HG02642 (cell line): ENCODE results near the gene RBM20.
"Not testable (repeated sequence)": the region's sequence is repeated elsewhere in the genome, so short reads cannot be mapped to it uniquely, and the experiment has no call there.

Experiments
- ATAC-seq: cut with Tn5 transposase; IDR thresholded peaks from one replicate; pipeline ENCODE4 v1.9.1; 2021; ENCODE audit warnings: mild to moderate bottlenecking; ENCODE audit not compliant: unreplicated experiment, poor library complexity

RBM20 gene

DNA sequence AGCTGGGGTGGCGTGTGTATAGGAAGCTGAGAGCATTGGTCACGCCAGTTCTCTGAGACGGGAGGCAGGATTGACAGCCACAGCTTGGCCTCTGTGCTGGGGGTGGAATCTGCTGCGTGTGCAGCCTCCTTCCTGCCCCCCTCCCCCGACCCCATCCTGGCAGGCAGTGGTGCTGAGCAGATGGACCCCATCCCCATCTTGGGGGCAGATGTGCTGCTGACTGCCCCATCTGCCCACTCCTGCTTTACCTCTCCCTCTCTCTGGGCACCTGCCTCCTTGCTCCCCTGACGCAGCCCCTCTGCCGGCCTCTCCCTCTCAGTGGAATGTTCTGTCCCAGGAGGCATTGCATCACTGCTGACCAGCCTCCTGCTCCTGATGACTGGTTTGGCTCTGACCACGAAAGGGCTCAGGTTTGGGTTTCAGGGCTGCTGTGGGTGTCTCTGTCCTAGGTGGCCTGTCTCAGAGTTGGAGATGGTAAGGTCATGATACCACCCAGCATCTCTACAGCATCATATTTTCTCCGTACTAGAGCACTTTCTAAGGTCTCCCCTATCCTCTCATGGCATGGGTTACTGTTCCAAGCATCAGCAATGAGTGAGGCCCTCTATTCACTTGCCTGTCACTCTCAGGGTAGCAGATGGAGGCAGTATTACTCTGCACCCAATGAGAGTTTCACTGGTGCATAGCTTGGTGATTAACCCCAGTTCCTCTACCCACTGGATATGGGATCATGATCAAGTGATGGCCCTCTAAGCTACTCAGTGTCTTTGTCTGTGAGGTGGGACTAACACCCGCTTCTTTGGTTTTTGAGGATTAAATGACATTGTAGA lies 81.9 kb downstream of the RBM20 start:
- no peak for ATAC-seq

DNA sequence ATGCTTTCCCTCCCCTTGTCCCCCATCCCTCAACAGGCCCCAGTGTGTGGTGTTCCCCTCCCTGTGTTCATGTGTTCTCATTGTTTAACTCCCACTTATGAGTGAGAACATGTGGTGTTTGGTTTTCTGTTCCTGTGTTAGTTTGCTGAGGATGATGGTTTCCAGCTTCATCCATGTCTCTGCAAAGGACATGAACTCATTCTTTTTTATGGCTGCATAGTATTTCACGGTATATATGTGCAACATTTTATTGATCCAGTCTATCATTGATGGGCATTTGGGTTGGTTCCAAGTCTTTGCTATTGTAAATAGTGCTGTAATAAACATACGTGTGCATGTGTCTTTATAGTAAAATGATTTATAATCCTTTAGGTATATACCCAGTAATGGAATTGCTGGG lies 83.6 kb downstream of the RBM20 start:
- not testable (repeated sequence) for ATAC-seq

DNA sequence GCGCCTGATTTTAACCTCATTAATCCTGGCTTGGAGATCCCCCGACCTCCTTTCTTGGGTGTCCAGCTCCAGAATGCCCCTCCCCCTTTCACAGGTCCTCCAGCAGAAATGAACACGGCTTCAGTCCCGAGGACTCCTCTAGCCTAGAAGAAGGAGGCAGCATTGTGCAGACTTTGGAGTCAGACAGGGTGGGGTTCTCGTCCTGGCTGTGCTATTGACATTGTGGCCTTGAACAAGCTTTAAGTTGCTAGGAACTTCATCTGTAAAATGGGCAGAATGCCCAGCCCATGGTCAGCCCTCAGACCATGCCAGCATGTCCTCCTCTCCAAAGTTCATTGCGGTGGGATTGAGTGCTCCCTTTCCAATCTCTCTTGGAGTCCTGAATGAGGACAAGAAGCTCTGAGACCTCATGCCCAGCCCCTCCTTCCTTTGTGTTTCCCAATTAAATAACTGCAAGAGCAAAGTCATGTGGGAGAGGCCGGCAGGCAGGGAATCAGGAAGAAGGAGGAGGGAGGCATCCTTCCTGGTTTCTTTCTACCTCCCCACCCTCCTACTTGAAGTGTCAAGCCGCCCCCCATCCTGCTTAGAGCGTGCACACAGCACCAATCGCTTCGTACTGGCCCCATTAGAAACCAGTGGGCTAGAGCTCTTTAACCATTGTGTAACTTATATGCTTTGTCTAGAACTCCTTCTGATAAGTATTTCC lies 86.4 kb downstream of the RBM20 start:
- ATAC-seq = no peak

- no peak for ATAC-seq
These were observed 89.2 kb downstream of the RBM20 start for GRCh38 chr10:110733218-110733952.

- ATAC-seq = no peak
These were observed 91.5 kb downstream of the RBM20 start for GRCh38 chr10:110735620-110736027.

DNA sequence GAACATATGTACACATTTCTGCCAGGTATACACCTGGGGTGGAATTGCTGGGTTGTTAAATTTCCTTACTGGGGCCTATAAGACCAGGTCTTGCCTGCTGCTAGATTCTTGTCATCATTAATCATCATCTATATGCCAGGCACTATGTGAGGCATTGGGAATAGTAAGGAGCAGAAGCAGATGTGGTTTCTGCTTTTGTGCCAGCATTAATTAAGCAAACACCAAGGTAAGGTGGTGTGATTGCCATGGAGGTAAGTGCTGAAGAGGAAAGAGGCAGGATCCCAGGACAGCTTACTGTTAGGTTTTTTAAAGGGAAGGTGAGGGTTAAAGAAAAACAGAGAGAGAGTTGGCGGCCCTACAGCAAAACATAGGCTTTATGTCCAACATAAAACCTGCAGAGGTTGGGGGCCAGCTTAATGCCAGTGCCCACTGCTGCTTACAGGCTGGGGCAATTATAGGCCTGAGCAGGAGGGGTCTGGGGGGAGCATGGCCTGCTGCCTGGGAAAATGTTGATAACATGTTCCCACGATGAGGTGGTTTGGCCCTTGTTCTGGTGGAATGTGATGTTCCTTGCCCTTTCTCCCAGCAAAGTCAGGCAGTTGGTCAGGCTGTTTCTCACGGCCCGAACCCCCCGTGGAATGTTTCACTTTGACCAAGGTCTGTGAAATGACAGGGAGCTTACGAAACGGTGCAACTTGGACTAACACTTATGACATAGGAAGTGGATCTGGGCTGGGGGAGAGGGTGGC lies 93.9 kb downstream of the RBM20 start:
- no peak for ATAC-seq

DNA sequence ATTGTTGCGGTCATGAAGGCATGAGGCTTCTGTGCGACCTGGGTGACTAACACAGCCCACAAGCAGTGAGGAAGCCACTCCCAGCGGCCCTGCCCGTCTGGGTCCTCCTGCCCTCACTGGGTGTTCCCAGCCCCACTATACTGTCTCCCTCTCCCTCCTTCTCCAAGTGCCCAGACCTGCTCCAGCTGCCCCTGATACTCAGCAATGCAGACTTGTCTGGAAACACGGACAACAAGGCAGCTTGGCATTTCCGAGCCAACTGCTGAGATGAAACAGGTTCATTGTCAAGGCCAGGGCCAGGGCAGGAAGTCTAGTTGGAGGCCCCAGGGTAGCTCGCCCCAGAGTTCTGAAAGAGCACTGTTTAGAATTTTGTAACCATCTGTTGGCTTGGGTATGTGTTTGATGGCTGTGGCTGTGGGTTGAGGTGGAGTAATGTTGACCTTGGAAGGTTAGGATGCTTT lies 95.7 kb downstream of the RBM20 start:
- no peak for ATAC-seq

- ATAC-seq = no peak
These were observed 98.7 kb downstream of the RBM20 start for GRCh38 chr10:110742801-110743200.

DNA sequence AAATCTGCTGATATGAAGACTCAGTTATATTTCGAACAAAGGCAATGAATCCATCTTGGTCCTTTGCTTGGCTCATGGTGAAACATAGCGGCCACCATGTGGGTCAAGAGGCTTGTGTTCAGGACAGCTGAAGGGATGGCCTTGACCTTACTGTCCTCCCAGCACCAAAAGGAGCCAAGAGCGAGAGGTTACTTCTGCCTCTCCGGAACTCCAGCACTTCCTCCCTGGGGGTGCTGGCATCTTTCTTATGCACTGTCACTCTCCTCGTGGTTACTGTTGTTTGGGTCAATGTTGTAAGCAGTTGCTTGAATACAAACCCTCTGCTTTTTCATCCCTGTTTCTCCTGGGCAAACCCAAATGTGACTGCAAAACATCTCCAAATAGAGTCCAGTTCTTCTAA lies 100.6 kb downstream of the RBM20 start:
- ATAC-seq = no peak

DNA sequence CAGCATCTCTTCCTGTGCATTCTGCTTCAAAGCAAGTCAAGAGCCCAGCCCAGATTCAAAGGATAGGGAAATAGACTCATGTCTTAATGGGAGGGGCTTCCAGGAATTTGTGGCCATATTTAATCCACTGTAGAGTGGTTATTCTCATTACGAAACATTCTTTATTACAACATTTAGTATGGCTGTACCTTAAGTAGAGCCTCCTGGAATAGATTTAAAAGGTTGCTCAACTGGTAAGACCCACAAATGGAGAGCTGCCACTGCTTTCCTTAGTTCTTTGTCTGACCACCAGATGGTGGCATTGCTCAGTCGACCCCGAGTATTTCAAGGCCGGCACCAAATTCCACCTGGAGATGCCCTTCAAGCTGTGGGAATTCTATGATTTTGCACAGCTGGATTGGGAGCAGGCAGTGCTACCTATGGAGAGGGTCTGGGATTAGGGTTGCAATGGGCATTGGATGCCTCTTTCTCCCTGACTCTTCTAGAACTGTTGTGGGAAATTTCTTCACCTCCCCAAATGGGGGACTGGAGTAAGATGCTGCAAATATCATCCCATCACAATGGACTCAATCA lies 102.2 kb downstream of the RBM20 start:
- ATAC-seq = peak; percentile 51

- no peak for ATAC-seq
These were observed 103.0 kb downstream of the RBM20 start for GRCh38 chr10:110746969-110747608.

DNA sequence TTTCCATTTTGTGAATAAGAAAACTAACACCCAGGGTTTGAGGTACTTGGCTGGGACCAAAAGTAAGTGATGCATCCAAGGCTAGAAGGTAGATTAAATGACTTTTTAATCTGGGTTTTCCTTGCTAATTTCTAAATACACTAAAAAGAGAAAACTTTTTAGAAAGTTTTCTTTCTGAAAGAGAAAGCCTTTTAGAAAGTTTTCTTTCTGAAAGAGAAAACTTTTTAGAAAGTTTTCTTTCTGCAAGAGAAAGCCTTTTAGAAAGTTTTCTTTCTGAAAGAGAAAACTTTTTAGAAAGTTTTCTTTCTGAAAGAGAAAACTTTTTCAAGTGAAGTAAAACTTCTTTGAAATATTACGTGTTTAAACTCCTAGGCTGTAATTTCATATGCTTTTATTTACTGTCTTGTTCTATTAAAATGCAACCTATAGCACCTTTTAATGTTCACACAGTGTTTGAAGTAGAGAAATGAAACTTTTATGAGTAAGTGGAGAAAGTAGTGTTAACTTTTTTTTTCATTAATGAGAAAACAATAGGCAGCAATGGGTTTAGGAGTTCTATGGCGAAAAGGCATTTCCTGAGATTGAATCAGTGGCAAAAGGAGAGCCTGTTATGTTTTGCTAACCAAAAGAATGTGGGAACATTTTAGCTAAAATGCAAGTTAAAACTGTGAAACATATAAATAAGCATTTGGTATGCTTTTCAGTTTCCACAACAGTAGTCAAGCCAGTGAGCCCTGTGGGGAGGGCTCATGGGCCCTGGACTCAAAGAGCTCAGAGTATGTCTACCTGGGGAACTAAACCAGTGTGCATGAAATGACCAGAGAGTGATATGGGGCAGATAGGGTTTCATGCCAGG lies 103.7 kb downstream of the RBM20 start:
- ATAC-seq = no peak

DNA sequence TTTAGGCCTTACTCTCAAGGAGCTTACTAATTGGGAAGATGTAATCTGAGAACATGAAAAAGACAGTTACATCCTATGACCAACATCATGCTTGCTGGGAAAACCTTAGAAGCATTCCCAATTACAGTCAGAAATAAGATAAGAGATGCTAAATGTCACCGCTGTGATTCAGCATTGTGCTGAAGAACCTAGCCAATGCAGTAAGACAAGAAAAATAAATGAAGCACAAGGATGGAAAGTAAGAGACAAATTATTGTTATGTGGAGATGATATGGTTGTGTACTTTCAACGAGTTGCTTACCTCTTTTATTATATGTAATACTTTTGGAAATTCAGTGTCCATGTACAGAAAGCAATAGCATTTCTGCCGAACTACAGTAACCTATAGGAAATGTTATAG lies 104.8 kb downstream of the RBM20 start:
- no peak for ATAC-seq

DNA sequence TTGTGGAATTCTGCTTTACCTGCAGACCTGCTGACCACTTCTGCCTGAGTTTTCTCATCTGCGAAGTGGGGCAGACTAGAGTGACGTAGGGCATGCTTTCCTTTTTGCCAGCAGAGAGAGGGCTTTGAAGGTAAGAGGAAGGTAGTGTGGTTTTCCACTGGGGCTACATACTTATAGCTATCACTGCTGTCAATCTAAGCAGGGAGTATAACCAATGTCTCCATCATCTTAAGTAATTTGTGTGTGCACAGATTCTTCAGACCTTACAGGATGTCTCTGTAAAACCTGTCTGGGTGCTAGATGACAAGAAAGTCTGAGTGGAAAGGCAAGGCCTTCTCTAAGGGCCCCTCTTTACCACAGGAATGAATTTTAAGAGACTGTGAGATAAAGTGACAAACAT lies 106.8 kb downstream of the RBM20 start:
- ATAC-seq = no peak

DNA sequence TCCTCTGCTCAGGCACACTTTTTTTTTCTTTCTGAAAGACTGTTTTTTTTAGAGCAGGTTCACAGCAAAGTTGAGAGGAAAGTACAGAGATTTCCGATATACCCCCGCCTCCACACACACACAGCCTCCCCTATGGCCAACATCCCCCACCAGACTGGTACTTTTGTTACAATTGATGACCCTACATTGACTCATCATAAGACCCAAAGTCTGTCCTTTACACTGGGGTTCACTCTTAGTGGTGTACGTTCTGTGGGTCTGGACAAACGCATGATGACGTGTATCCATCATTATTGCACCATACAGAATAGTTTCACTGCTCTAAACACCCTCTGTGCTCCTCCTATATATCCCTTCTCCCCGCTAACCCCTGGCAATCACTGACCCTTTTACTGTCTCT lies 107.7 kb downstream of the RBM20 start:
- peak; percentile 37 for ATAC-seq

DNA sequence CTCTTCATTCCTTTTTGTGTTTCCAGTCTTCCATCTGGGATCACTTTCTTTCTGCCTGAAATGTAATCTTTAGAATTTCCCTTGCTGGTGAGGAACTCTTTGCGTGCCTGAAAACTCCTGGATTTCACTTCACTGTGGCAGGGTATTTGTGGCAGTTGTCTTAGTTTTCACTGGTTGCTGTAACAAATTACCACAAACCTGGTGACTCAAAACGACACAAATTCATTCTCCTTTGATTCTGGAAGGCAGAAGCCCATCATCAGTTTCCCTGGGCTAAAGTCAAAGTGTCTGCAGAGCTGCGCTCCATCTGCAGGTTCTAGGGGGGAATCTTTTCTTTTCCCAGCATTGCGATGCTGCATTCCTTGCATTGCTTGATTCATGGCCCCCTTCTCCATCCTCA lies 109.3 kb downstream of the RBM20 start:
- no peak for ATAC-seq

DNA sequence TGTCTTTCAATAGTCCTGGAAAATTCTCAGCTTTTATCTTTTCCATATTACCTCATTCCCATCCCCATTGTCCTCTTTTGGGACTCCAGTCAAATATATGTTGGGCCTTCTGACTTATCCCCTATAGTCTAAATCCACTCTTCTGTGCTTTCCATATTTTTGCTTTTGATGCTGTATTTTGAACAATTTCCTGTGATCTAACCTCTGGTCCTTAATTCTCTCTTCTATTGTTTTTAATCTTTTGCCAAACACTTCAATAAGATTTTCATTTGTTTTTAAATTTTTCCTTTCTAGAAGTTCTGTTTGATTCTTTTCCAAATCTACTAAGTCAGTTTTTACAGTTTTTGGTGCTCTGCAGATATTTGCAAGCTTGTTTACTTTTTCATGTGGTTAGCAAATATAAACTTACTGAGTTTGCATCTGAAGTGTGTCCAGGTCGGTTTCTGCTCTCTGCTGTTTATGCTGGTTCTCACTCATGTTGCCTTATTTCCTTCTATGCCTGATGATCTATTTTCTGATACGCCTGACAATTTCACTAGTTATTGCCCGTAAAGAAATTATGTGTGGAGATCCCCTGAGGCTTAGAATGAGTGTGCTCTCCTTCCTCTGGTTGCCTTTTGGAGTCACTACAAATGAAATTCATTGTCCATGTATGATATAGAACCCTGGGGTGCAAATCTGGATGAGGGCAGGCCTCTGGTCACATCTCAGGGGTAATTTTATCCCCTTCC lies 110.4 kb downstream of the RBM20 start:
- ATAC-seq = no peak

DNA sequence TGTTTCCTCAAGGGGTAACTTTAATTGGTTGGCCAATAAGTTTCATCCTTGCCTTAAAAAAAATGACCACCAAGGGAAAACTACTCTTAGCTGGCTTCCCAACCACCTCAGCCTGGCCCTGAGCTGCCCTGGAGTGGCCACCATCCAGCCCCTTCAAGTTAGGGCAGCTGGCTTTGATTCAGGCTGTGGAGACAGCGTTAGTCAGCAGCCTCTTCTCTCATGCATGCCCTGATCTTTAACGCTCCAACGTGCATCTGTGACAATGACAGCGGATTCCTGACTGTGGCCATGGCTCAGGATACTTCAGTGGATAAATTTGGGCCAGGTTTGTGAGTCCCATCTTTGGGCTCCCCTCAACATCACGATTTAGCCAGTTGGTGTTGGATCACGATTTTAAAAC lies 111.6 kb downstream of the RBM20 start:
- no peak for ATAC-seq
